ENCODE measurements around the gene CDK1. TPM values are rescaled to one million over a fixed set of nuclear protein-coding genes. Genes with fewer than 3 reads are reported as not detected.

Gene CDK1
- total and polyA plus RNA-seq, 2 of the 8 experiments (the other 6 are each of a cell fraction or from before 2014, with no cell fraction given) = 29.4 to 111 TPM

- Histone ChIP-seq H3K9me3 (ENCODE audit: insufficient read depth in 2 of 2, low read depth in 1 of 2, low read length in 1 of 2) (no peaks in the 10 kb centered on the region), H3K18ac (ENCODE audit: extremely low read depth, low read length) (no peak overlapping the region), H3K4ac (replicated peaks; ENCODE audit: insufficient read length, low read depth, low read length) (no peak overlapping the region), H2BK12ac (ENCODE audit: low read depth, low read length) (no peak overlapping the region), H3K23me2 (ENCODE audit: low read depth, low read length) (no peaks in the 10 kb centered on the region; the same call in 1 of the 2 replicates), H3K23ac (ENCODE audit: insufficient read length) (no peak overlapping the region), H3K4me1 (replicated peaks in 1 of 4; ENCODE audit: control insufficient read depth in 3 of 4, insufficient read depth in 4 of 4, low read length in 3 of 4) (no peaks in the 10 kb centered on the region), H2AFZ (ENCODE audit: low read length) (no peak overlapping the region), H3K79me1 (ENCODE audit: low read depth, low read length) (peaks cover 3% of the 10 kb centered on the region; the same call in 1 of the 2 replicates), H3K36me3 (ENCODE audit: control insufficient read depth in 2 of 4, insufficient read depth in 4 of 4, low read length in 3 of 4) (peaks cover 7 to 55% (median 33%) of the 10 kb centered on the region in 4 experiments), H3K4me3 (ENCODE audit: extremely low read depth in 1 of 4, insufficient read depth in 2 of 4, low read depth in 3 of 4, low read length in 4 of 4) (no peak overlapping the region), H2BK15ac (ENCODE audit: low read length) (no peak overlapping the region), H2BK120ac (replicated peaks; ENCODE audit: low read depth, low read length) (no peak overlapping the region), H3K9ac (replicated peaks in 1 of 4; ENCODE audit: extremely low read depth in 1 of 4, low read depth in 3 of 4, low read length in 3 of 4) (no peak overlapping the region), H3K4me2 (ENCODE audit: insufficient read depth in 1 of 2, low read depth in 2 of 2, low read length in 2 of 2) (no peak overlapping the region), H4K5ac (ENCODE audit: insufficient read length, low read depth, low read length) (no peak overlapping the region), H3K14ac (ENCODE audit: insufficient read length) (no peak overlapping the region), H2AK5ac (ENCODE audit: low read depth, low read length) (no peak overlapping the region), H4K91ac (replicated peaks; ENCODE audit: insufficient read length, low read length) (no peak overlapping the region), H3K79me2 (ENCODE audit: control insufficient read depth in 1 of 2, insufficient read depth in 2 of 2, low read length in 2 of 2) (no peaks in the 10 kb centered on the region), H4K20me1 (replicated peaks in 1 of 2; ENCODE audit: control insufficient read depth in 1 of 2, insufficient read depth in 2 of 2, low read length in 2 of 2) (peaks cover 2 to 3% of the 10 kb centered on the region in 2 experiments), H4K8ac (ENCODE audit: extremely low read depth, insufficient read depth, low read length) (no peak overlapping the region), H2BK5ac (ENCODE audit: low read depth, low read length) (no peak overlapping the region), H3K56ac (replicated peaks; ENCODE audit: insufficient read length, low read depth, low read length) (no peak overlapping the region), H3K27ac (ENCODE audit: low read depth, low read length) (no peak overlapping the region), H3K27me3 (replicated peaks in 1 of 4; ENCODE audit: control insufficient read depth in 3 of 4, extremely low read depth in 1 of 4, insufficient read depth in 3 of 4, low read length in 3 of 4) (no peaks in the 10 kb centered on the region), H2BK20ac (ENCODE audit: low read length) (no peak overlapping the region)
- no peak for TF ChIP-seq SAP30 (IDR thresholded peaks at IDR 0.05; ENCODE audit: insufficient read depth, insufficient replicate concordance, low read length)
- no peak for TF ChIP-seq EZH2 (IDR thresholded peaks at IDR 0.05; ENCODE audit: low read depth, low read length, severe bottlenecking)
- no peak for TF ChIP-seq CREB1 (IDR thresholded peaks at IDR 0.05)
- TF ChIP-seq GABPA (IDR thresholded peaks at IDR 0.05; ENCODE audit: borderline replicate concordance, insufficient read depth, low read length) = no peak
- no peak for TF ChIP-seq CTCF (IDR thresholded peaks at IDR 0.05; ENCODE audit: control extremely low read depth in 1 of 3, insufficient read depth in 1 of 3, low read depth in 1 of 3, low read length in 3 of 3)
- WGBS, 2 experiments (ENCODE audit: extremely low coverage in 1 of 2, insufficient coverage in 1 of 2, insufficient read length in 1 of 2, insufficient replicate concordance in 2 of 2, low coverage in 1 of 2, low lambda C conversion rate in 2 of 2, missing lambda C conversion rate in 1 of 2) = 76% methylated on average over 6 of the region's 6 CpGs; no CpG with 5 or more reads in 1 of the 2 experiments
- DNase-seq (ENCODE audit: low read depth in 1 of 2, low spot score in 2 of 2) (no peak), FAIRE-seq (no peak)
- POLR2A ChIA-PET (ENCODE audit: partially characterized antibody) = interaction anchor here (1.3 to 3.3 kb wide), 3 partner anchors 12 to 19 kb away, joined by 3 to 11 read pairs (median 9); partner anchors contain the start of gene CDK1
- CTCF ChIA-PET (ENCODE audit: partially characterized antibody) = interaction anchor here (1.0 to 1.2 kb wide), 3 partner anchors 53 to 179 kb away, joined by 3 read pairs; no protein-coding TSS in a partner anchor
Observed at GRCh38 chr10:60797200-60797599, 18.9 kb downstream of the CDK1 start.

Data from H1 (cell line).